Esophagus squamous epithelium (tissue), 4 donors: Measurements from ENCODE around the gene PTPRN2.

Experiments
- CTCF ChIP-seq, 6 experiments: fragments of 450-650 bp in 4 of 6; fragments of 200-600 bp in 2 of 6; sonication (generic) in 2 of 6; IDR thresholded peaks; one replicate each; pipeline ENCODE4 v1.5.1; 2016 to 2019; ENCODE audit warnings: antibody characterized with exemption in 6 of 6, mild to moderate bottlenecking in 4 of 6, moderate library complexity in 4 of 6
- POLR2A ChIP-seq, 4 donors: fragments of 450-650 bp; IDR thresholded peaks; one replicate each; pipeline ENCODE4 v1.6.1; 2017; ENCODE audit warnings: antibody characterized with exemption in 4 of 4, mild to moderate bottlenecking in 4 of 4, moderate library complexity in 3 of 4

GRCh38 chr7:157692460-157693011, 895.1 kb downstream of the PTPRN2 start:
- no peak for TF ChIP-seq CTCF (IDR thresholded peaks at IDR 0.05)
- TF ChIP-seq POLR2A (IDR thresholded peaks at IDR 0.05), result no peak
